ENCODE data around the gene ADAM11. TPM values are rescaled to one million over a fixed set of nuclear protein-coding genes. Genes with fewer than 3 reads are reported as not detected.
A peak's percentile ranks its signal among the peaks of the same experiment; 100 is the strongest.

Gene ADAM11
- polyA plus RNA-seq, 2 of the 4 experiments (the other 2 are of a cell fraction): 0.75 to 2.1 TPM

- H3K4me1 ChIP-seq: peaks cover 9% of the 10 kb centered on the region; the same call in 2 of the 3 replicates
- DNase-seq (ENCODE audit: low read depth in 1 of 2, low spot score in 1 of 2): no peak
- no peak overlapping the region for H3K4me3 ChIP-seq
- TF ChIP-seq NPAS2 (CRISPR knock-in tag; IDR thresholded peaks at IDR 0.05; ENCODE audit: borderline replicate concordance) (no peak), RFX5 (IDR thresholded peaks at IDR 0.05) (no peak), SREBF2 (IDR thresholded peaks at IDR 0.05) (no peak), FOSL2 (IDR thresholded peaks at IDR 0.05) (no peak), FOSL2 (CRISPR knock-in tag; IDR thresholded peaks at IDR 0.05) (no peak), CBX8 (IDR thresholded peaks at IDR 0.05) (no peak), EHF (CRISPR knock-in tag; IDR thresholded peaks at IDR 0.05) (no peak), ZNF302 (CRISPR knock-in tag; IDR thresholded peaks at IDR 0.05) (no peak), RNF2 (IDR thresholded peaks at IDR 0.05; ENCODE audit: borderline replicate concordance, low read depth) (no peak), HOXB13 (CRISPR knock-in tag; IDR thresholded peaks at IDR 0.05; ENCODE audit: low read depth) (no peak), CHD4 (IDR thresholded peaks at IDR 0.05; ENCODE audit: borderline replicate concordance) (no peak), HDAC2 (IDR thresholded peaks at IDR 0.05) (no peak), E2F6 (IDR thresholded peaks at IDR 0.05; ENCODE audit: borderline replicate concordance, low read depth) (no peak), ZSCAN20 (CRISPR knock-in tag; IDR thresholded peaks at IDR 0.05) (no peak), POLR2AphosphoS2 (conservative IDR thresholded peaks at IDR 0.05; ENCODE audit: low read length) (no peak), NR3C1 (IDR thresholded peaks at IDR 0.05) (no peak), CEBPB (IDR thresholded peaks at IDR 0.05) (no peak), HMGXB4 (CRISPR knock-in tag; IDR thresholded peaks at IDR 0.05; ENCODE audit: borderline replicate concordance) (no peak), EP300 (IDR thresholded peaks at IDR 0.05) (no peak)
- no peak overlapping the region for H3K4me2 ChIP-seq
- no peak for FAIRE-seq
- POLR2A ChIA-PET: no interaction called here
- H3K27ac ChIP-seq: no peak overlapping the region
- CTCF ChIA-PET: interaction anchor here (1.0 to 30.3 kb wide), 8 partner anchors 9 to 362 kb away, joined by 3 to 1787 read pairs (median 16); partner anchors contain the start of genes ACBD4 and HIGD1B
- 28% methylated on average over 6 of the region's 6 CpGs for WGBS (ENCODE audit: missing lambda C conversion rate)
- no peaks in the 10 kb centered on the region for H3K9me3 ChIP-seq
- ATAC-seq: no peak
Observed at GRCh38 chr17:44773140-44773539, 14.4 kb downstream of the ADAM11 start.

- ChIA-PET POLR2A (interaction anchor here (1.3 kb wide), 1 partner anchor 88 kb away, joined by 4 read pairs; no protein-coding TSS in a partner anchor), CTCF (interaction anchor here (0.6 to 30.3 kb wide), 40 partner anchors 10 to 723 kb away, joined by 3 to 1787 read pairs (median 4); partner anchors contain the start of genes ADAM11, EFTUD2, GJC1 and HIGD1B)
- FAIRE-seq (peak; percentile 84), DNase-seq (ENCODE audit: low read depth in 1 of 2, low spot score in 1 of 2) (peak; percentile 89 to 99), ATAC-seq (peak; percentile 57 to 73)
- Histone ChIP-seq H3K4me2 (peak overlapping the region; percentile 95), H3K27ac (peak overlapping the region; percentile 13 to 64; a peak in 4 of 6 replicates), H3K4me3 (peak overlapping the region; percentile 54), H3K9me3 (no peaks in the 10 kb centered on the region), H3K4me1 (peaks cover 14% of the 10 kb centered on the region)
- peak; percentile 86 for TF ChIP-seq SMC3 (IDR thresholded peaks at IDR 0.05)
- TF ChIP-seq MAZ (IDR thresholded peaks at IDR 0.05; ENCODE audit: borderline replicate concordance, low read depth, low read length): no peak
- TF ChIP-seq KDM5A (IDR thresholded peaks at IDR 0.05): no peak
- no peak for TF ChIP-seq EHMT2 (IDR thresholded peaks at IDR 0.05; ENCODE audit: low read depth)
- TF ChIP-seq ELK1 (IDR thresholded peaks at IDR 0.05; ENCODE audit: low read depth, low read length): no peak
- no peak for TF ChIP-seq POLR2A (IDR thresholded peaks at IDR 0.05; ENCODE audit: low read length)
- TF ChIP-seq MAX (IDR thresholded peaks at IDR 0.05): peak; percentile 60; the same call in 1 of the 2 replicates
- TF ChIP-seq CEBPB (IDR thresholded peaks at IDR 0.05): no peak
- peak; percentile 98 to 99 for TF ChIP-seq RAD21 (conservative IDR thresholded peaks at IDR 0.05 in 1 of 2, IDR thresholded peaks at IDR 0.05 in 1 of 2)
- peak; percentile 11; the same call in 1 of the 2 replicates for TF ChIP-seq ESRRA (IDR thresholded peaks at IDR 0.05; ENCODE audit: borderline replicate concordance, low read length)
- TF ChIP-seq KDM1A (IDR thresholded peaks at IDR 0.05; ENCODE audit: low read depth): no peak
- TF ChIP-seq JUN (IDR thresholded peaks at IDR 0.05): 0 out of 5 replicates have a peak, but pooled peaks of 1 of the 2 experiments have one; percentile 36
- peak; percentile 97 for TF ChIP-seq CTCF (IDR thresholded peaks at IDR 0.05)
- TF ChIP-seq RNF2 (IDR thresholded peaks at IDR 0.05; ENCODE audit: borderline replicate concordance, low read depth): no peak
- TF ChIP-seq HDAC2 (IDR thresholded peaks at IDR 0.05): no peak
- 16% methylated on average over 26 of the region's 42 CpGs for WGBS (ENCODE audit: missing lambda C conversion rate)
Observed at GRCh38 chr17:44774271-44775135, 15.7 kb downstream of the ADAM11 start.

All from A549 (cell line).